Skeletal muscle tissue (tissue), 4 donors: ENCODE results near the gene CCDC85C. TPM values are rescaled to one million over a fixed set of nuclear protein-coding genes. Genes with fewer than 3 reads are reported as not detected.

ENCODE experiments used
- H3K27ac ChIP-seq: one replicate; pipeline ENCODE4 v1.7.0; 2013; ENCODE audit warnings: mild to moderate bottlenecking, low read depth, low read length, inconsistent platforms
- H3K27me3 ChIP-seq, 3 donors: one replicate each; pipeline ENCODE4 v1.7.0; 2013; ENCODE audit warnings: low read length in 3 of 3; ENCODE audit not compliant: control insufficient read depth in 3 of 3, insufficient read depth in 3 of 3
- H3K36me3 ChIP-seq, 3 donors: one replicate each; pipeline ENCODE4 v1.7.0; 2013; ENCODE audit warnings: low read length in 3 of 3; ENCODE audit not compliant: control insufficient read depth in 3 of 3, insufficient read depth in 3 of 3
- H3K4me1 ChIP-seq, 3 donors: one replicate each; pipeline ENCODE4 v1.7.0; 2013; ENCODE audit warnings: low read length in 3 of 3, mild to moderate bottlenecking in 3 of 3; ENCODE audit not compliant: control insufficient read depth in 3 of 3, insufficient read depth in 3 of 3
- H3K4me3 ChIP-seq, 3 donors: one replicate each; pipeline ENCODE4 v1.7.0; 2013; ENCODE audit warnings: low read length in 3 of 3
- H3K9ac ChIP-seq, 3 donors: one replicate each; pipeline ENCODE4 v1.7.0; 2013; ENCODE audit warnings: low read length in 3 of 3, mild to moderate bottlenecking in 3 of 3, moderate library complexity in 2 of 3, low read depth in 1 of 3
- H3K9me3 ChIP-seq, 3 donors: one replicate each; pipeline ENCODE4 v1.7.0; 2013; ENCODE audit warnings: low read length in 3 of 3; ENCODE audit not compliant: control insufficient read depth in 3 of 3
- total RNA-seq: library from RNA; depleted of rRNA; stranded (reverse); fragments of >200 nt; gene quantifications from one replicate; pipeline ENCODE4 v1.2.3, GENCODE V29; 2014
- donor health status: Osteomylitis.

CCDC85C gene
- total RNA-seq, 1 donor from 2014 or later: 1.6 TPM

DNA sequence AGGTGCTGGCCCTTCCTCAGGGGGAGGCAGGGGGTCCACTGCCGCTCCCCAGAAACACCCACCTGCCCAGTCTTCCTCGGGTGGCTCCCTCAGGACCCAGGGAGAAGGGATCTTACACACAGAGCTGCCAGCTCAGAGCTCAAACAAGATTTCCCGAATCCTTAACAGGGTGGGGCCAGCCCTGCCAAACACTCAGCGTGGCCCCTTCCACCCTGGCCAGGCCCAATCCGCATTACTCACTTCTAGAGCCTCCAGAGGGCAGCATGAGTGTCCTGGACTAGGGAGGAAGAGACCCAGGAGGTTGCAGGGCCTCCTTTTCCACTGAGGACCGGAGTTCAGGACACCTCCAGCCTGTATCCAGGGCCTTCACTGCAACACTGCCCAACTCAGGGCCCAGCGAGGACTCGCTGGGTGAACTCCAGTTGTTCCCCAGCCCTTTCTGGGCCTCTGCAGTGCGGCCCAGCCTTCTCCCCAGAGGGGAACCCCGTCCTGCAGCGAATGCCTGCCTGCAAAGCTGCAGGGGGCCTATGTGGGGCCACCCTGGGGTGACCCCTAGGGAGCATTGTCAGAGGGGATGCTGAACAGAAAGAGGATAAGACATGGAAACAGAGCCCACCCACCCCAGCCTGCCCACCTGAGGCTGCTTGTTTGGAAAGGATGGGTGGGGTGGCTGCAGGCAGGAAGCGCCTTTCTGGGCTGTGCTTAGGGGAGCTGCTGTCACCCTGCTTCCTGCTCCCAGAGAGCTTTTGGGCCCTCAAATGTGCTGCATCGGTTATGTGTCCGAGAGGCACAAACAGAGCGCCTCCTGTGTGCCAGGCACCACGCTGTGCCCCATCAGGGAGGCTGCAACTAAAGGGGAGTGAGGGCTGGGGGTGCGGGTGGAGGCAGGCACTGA lies 79.0 kb downstream of the CCDC85C start:
- Histone ChIP-seq H3K9ac (no peak overlapping the region), H3K4me1 (peaks cover 4 to 15% (median 5%) of the 10 kb centered on the region in 3 donors), H3K27me3 (no peaks in the 10 kb centered on the region), H3K27ac (peak overlapping the region; percentile 30), H3K36me3 (no peaks in the 10 kb centered on the region), H3K4me3 (no peak overlapping the region), H3K9me3 (no peaks in the 10 kb centered on the region)

DNA sequence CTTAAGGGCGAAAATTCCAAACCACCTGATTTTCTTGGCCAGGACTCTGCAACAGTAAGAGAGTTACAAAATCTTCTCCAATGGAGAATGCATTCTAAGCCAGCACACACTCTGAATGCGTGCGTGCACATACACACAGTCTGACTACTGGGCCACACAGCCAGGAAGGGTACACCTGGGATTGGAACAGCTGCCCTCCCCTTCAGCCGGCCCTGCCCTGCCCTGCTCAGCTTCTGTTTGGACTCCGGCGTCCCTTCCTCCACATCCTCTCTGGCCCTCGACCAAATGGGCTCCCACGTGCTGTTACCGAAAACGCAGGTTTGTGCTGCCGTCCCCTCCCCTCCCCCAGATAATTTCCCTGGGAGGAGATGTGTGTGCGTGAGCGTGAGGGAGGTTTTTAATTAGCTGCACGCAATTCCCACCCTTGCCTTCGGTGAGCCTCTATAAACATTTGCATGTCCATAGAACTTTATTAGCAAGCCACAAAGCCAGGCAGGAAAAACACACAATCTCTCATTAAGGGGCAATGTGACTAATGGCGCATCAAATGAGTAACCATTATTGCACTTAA lies 79.8 kb downstream of the CCDC85C start:
- no peaks in the 10 kb centered on the region for H3K36me3 ChIP-seq
- H3K4me1 ChIP-seq: peaks cover 4 to 15% (median 5%) of the 10 kb centered on the region in 3 donors
- no peak overlapping the region for H3K9ac ChIP-seq
- H3K27ac ChIP-seq: peak overlapping the region; percentile 30
- no peaks in the 10 kb centered on the region for H3K9me3 ChIP-seq
- no peak overlapping the region for H3K4me3 ChIP-seq
- H3K27me3 ChIP-seq: no peaks in the 10 kb centered on the region

DNA sequence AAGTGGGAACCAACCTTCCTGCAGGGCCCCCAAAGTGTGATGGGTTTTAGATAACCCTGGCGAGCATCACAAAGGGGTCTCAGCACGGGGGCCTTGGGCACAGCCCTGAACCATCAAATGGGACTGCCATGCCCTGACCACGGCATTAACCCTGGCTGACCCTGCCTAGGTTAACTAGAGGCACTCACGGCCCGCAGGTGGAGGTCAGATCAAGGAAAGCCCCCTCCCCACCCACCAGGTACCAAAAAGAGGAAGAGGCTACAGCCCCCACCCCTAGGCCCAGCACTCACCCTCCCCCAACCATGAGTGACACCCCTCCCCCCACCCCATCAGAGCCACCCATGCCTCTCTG lies 80.3 kb downstream of the CCDC85C start:
- Histone ChIP-seq H3K4me3 (no peak overlapping the region), H3K27ac (no peak overlapping the region), H3K36me3 (no peaks in the 10 kb centered on the region), H3K27me3 (no peaks in the 10 kb centered on the region), H3K4me1 (peaks cover 5 to 15% (median 5%) of the 10 kb centered on the region in 3 donors), H3K9ac (no peak overlapping the region), H3K9me3 (no peaks in the 10 kb centered on the region)

DNA sequence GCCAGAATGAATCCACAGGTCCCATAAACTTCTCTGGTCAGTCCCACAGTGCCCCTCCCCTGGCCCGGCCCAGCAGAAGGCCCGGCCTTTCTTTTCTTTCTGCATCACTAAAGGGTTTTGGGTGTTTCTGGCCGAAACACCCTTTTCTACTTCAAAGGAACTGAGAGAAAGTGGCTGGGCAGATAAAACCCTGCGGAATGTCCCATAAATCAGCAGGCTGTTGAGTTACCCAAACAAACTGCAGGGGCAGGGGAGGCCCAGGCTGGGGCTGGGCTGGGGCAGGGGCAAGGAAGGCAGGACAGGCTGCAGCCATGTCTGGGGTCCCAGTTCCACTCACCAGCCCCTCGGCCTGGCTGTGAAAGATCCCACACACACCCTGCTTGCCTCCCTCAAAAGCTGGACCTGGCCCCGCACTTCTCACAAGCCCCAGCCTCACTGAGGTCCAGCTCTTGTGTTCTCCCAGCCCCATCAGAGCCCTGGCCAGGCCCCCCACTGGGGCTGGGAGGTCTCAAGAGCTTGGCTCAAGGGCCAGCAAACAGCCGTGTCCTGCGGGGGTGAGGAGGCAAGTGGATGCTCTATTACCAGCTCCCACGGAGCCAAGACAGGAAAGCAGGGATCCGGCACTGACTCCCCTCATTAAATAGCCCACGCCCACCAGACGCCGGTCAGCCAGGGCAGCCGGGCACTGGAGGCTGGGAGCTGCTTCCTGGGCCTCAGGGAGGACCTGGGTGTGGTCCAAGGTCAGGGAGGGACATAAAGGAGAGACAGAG lies 80.9 kb downstream of the CCDC85C start:
- H3K27ac ChIP-seq: no peak overlapping the region
- H3K9me3 ChIP-seq: no peaks in the 10 kb centered on the region
- H3K4me3 ChIP-seq: no peak overlapping the region
- H3K4me1 ChIP-seq: peaks cover 5 to 15% (median 9%) of the 10 kb centered on the region in 3 donors
- H3K27me3 ChIP-seq: no peaks in the 10 kb centered on the region
- no peak overlapping the region for H3K9ac ChIP-seq
- no peaks in the 10 kb centered on the region for H3K36me3 ChIP-seq

DNA sequence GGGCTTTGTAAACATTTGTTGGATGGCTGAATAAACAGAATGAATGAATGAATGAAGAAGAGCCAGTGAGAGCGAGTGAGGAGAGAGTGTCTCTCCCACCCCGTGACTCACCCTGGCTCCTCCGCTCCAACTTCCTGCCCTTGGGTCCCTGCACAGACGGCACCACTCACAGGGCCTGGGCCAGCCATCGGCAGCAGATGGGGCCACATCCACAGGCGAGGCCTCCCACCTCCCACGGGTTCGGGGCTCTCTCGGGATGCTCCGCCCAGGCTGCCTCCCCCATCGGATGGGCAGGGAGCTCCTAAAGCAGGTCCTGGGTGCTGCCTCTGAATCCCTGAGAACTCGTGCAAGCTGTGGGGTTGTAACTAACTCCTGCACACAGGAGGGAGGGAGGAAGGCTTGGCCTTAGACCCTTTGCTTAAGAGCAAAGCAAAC lies 81.5 kb downstream of the CCDC85C start:
- H3K36me3 ChIP-seq: no peaks in the 10 kb centered on the region
- no peak overlapping the region for H3K27ac ChIP-seq
- H3K4me1 ChIP-seq: peaks cover 5 to 15% (median 9%) of the 10 kb centered on the region in 3 donors
- H3K9me3 ChIP-seq: no peaks in the 10 kb centered on the region
- no peak overlapping the region for H3K4me3 ChIP-seq
- H3K9ac ChIP-seq: no peak overlapping the region
- no peaks in the 10 kb centered on the region for H3K27me3 ChIP-seq

DNA sequence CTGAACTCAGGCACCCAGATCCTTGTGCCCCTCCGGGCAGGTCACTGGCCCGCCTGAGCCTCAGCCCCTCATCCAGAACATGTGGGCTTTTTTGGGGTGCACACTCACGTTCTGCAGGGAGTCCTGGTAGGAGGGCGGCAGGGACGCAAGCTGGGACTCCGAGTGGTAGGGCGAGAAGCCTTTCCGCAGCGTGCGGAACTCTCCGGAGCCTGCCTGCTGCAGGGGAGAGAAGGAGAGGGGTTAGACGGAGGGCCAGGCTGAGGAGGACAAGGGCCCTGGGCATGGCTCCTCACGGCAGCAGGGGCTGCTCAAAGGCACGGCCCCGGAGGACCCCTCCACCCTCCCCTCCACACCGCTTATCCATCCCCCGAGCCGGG lies 82.0 kb downstream of the CCDC85C start:
- no peak overlapping the region for H3K4me3 ChIP-seq
- no peaks in the 10 kb centered on the region for H3K9me3 ChIP-seq
- no peaks in the 10 kb centered on the region for H3K27me3 ChIP-seq
- no peak overlapping the region for H3K27ac ChIP-seq
- H3K4me1 ChIP-seq: peaks cover 5 to 15% (median 9%) of the 10 kb centered on the region in 3 donors
- H3K9ac ChIP-seq: no peak overlapping the region
- H3K36me3 ChIP-seq: no peaks in the 10 kb centered on the region

DNA sequence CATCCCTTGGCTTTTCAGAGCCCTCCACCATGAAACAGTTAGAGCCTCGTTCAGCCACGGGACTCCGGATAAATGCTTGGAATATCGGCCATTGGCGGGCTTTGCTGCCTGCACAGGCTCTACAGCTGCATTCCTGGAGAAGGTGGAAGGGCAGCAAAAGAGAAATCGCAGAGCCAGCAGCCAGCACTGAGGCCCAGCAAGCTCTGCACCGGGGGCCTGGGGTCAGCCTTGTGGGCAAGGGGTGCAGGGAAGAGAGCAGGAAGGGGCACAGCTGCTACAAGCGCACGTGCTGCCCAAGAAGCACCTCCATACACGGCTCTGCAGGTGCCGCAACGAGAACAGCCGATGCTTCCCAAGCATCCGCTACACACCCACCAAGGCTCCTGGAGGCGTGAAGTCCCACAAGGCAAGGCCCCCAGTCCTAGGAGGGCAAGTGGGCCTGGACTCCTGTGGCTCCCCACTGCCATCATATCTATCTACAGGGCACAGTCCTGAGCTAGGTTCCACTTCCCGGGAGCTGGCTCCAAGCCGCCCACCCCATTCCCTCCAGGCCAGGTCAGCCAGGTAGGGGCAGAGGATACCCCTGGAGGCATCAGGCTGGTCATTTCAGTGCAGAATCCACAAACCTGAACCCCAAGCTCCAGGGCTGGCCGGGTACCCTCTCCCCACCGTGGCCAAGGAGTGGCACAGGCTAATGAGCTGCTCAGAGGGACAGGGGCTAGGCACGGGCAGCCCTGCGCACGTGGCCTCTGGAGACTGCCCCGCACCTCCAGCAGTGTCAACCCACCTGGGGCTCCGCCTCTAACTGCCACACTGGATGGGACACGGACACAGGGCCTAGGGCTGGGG lies 82.6 kb downstream of the CCDC85C start:
- no peaks in the 10 kb centered on the region for H3K9me3 ChIP-seq
- no peak overlapping the region for H3K27ac ChIP-seq
- H3K4me1 ChIP-seq: peaks cover 5 to 13% (median 9%) of the 10 kb centered on the region in 3 donors
- no peak overlapping the region for H3K4me3 ChIP-seq
- H3K36me3 ChIP-seq: no peaks in the 10 kb centered on the region
- H3K9ac ChIP-seq: no peak overlapping the region
- H3K27me3 ChIP-seq: no peaks in the 10 kb centered on the region

DNA sequence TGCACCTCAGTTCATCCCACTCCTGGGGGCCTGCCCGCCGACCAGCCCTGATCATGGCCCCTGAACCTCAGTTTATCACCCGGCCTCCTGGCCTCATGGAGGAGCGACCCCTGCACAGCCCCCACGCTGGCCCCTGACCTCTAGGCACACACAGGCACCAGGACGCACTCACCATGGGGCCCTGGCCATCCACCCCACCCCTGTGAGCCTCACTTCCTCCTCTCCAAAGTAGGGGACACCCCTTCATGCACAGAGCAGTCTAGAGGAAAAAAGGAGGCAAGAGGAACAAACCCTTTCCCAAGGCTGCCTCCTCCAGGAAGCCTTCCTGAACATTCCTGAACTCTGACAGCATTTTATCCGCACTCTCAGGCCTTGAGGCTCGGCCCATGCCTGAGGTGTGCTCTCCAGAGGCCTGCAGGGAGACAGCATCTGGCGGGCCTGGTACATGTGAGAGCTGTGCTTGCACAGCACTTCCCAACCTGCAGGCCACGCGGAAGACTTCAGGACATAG lies 83.4 kb downstream of the CCDC85C start:
- H3K4me3 ChIP-seq: no peak overlapping the region
- H3K27me3 ChIP-seq: no peaks in the 10 kb centered on the region
- H3K27ac ChIP-seq: no peak overlapping the region
- no peaks in the 10 kb centered on the region for H3K36me3 ChIP-seq
- no peak overlapping the region for H3K9ac ChIP-seq
- H3K4me1 ChIP-seq: peaks cover 5 to 7% (median 6%) of the 10 kb centered on the region in 3 donors
- no peaks in the 10 kb centered on the region for H3K9me3 ChIP-seq

DNA sequence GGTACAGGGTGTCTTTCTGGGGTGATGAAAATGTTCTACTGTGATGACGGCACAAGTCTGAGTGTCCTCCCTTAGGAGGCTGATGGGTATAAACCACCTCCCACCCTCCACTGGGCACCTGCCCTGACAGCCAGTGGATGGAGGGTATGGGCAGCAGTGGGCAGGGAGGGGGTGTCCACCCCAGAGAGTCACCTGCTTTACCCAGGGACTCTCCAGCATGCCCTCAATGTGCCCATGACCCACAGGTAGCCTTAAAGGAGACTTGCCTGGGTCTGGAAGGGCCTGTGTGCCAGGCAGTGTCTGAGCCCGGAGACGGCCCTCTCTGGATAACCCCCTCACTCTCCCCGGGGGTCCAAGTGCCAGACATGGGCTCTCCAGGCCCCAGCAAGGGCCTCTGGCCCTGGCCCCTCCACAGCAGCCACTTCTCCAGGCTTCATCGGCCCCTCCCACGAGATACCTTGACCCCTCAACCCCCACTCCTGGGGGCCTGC lies 84.0 kb downstream of the CCDC85C start:
- H3K4me3 ChIP-seq: no peak overlapping the region
- H3K4me1 ChIP-seq: peaks cover 5 to 7% (median 6%) of the 10 kb centered on the region in 3 donors
- no peaks in the 10 kb centered on the region for H3K9me3 ChIP-seq
- no peaks in the 10 kb centered on the region for H3K27me3 ChIP-seq
- no peak overlapping the region for H3K9ac ChIP-seq
- H3K36me3 ChIP-seq: no peaks in the 10 kb centered on the region
- H3K27ac ChIP-seq: no peak overlapping the region
